Thyroid gland (tissue), 4 donors: ENCODE data around the gene KIAA0930.

Source experiments
- POLR2A ChIP-seq, 2 donors: fragments of 450-650 bp; IDR thresholded peaks; one replicate each; pipeline ENCODE4 v1.6.1; 2017; ENCODE audit warnings: antibody characterized with exemption in 2 of 2, mild to moderate bottlenecking in 2 of 2, moderate library complexity in 1 of 2
- TF ChIP-seq, protein P1 (sequence below), 6 experiments: fragments of 200-600 bp in 3 of 6; fragments of 450-650 bp in 3 of 6; sonication (generic) in 3 of 6; IDR thresholded peaks; one replicate each; pipeline ENCODE4 v1.5.1; 2016 to 2019; ENCODE audit warnings: antibody characterized with exemption in 6 of 6, mild to moderate bottlenecking in 2 of 6, inconsistent platforms in 1 of 6, moderate library complexity in 1 of 6

DNA sequence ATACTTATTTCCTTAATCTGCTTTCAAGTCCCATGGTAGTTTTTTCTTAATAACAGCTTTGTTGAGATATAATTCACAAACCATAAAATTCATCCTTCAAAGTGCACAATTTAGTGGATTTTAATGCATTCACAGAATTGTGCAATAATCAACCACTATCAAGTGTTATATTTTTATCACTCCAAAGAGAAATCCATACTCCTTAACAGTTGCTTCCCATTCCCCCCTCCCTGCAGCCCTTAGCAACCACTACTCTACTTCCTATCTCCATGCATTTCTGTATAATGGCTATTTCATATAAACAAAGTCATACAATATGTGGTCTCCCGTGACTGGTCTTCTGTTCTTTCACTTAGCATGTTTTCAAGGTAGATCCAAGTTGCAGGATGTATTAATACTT is 95.8 kb downstream of the KIAA0930 start:
- TF ChIP-seq, protein P1, sequence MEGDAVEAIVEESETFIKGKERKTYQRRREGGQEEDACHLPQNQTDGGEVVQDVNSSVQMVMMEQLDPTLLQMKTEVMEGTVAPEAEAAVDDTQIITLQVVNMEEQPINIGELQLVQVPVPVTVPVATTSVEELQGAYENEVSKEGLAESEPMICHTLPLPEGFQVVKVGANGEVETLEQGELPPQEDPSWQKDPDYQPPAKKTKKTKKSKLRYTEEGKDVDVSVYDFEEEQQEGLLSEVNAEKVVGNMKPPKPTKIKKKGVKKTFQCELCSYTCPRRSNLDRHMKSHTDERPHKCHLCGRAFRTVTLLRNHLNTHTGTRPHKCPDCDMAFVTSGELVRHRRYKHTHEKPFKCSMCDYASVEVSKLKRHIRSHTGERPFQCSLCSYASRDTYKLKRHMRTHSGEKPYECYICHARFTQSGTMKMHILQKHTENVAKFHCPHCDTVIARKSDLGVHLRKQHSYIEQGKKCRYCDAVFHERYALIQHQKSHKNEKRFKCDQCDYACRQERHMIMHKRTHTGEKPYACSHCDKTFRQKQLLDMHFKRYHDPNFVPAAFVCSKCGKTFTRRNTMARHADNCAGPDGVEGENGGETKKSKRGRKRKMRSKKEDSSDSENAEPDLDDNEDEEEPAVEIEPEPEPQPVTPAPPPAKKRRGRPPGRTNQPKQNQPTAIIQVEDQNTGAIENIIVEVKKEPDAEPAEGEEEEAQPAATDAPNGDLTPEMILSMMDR (IDR thresholded peaks at IDR 0.05): no peak
- TF ChIP-seq POLR2A (IDR thresholded peaks at IDR 0.05): no peak
